GM12891 (cell line): Measurements from ENCODE around the gene AEBP1. TPM values are rescaled to one million over a fixed set of nuclear protein-coding genes. Genes with fewer than 3 reads are reported as not detected.
A peak's percentile ranks its signal among the peaks of the same experiment; 100 is the strongest.

Experiments
- DNase-seq: peaks from one replicate; pipeline ENCODE4 v3.0.0; 2011; ENCODE audit warnings: low spot score; ENCODE audit not compliant: insufficient read length
- FAIRE-seq: peaks from 2 replicates; lab custom pipeline; 2011; peaks lifted over from hg19 to GRCh38; lab: Jason Lieb, UNC
- PAX5 ChIP-seq: IDR thresholded peaks from 2 replicates; pipeline ENCODE4 v1.6.1; 2011; ENCODE audit warnings: low read length, moderate library complexity, mild to moderate bottlenecking; ENCODE audit not compliant: insufficient read depth, severe bottlenecking
- POLR2A ChIP-seq: IDR thresholded peaks from 2 replicates; pipeline ENCODE4 v1.6.1; 2011; ENCODE audit warnings: low read depth, low read length, control low read depth
- POLR2AphosphoS5 ChIP-seq: IDR thresholded peaks from 2 replicates; pipeline ENCODE4 v1.6.1; 2011; ENCODE audit warnings: low read depth, low read length, control low read depth
- POU2F2 ChIP-seq: IDR thresholded peaks from 2 replicates; pipeline ENCODE4 v1.6.1; 2011; ENCODE audit warnings: low read depth, mild to moderate bottlenecking, control low read depth, low read length, moderate library complexity
- SPI1 ChIP-seq: IDR thresholded peaks from 2 replicates; pipeline ENCODE4 v1.6.1; 2011; ENCODE audit warnings: low read depth, low read length, control low read depth
- TAF1 ChIP-seq: IDR thresholded peaks from 2 replicates; pipeline ENCODE4 v1.6.1; 2011; ENCODE audit warnings: low read depth, low read length, control low read depth
- polyA plus RNA-seq: library from polyadenylated mRNA; unstranded; fragments of >200 nt; gene quantifications from one replicate; pipeline ENCODE4 v1.2.1, GENCODE V29; 2012; ENCODE audit warnings: low read depth, missing spikeins, inconsistent platforms; ENCODE audit not compliant: missing spikeins

Gene AEBP1
- 0.71 TPM for polyA plus RNA-seq

DNA sequence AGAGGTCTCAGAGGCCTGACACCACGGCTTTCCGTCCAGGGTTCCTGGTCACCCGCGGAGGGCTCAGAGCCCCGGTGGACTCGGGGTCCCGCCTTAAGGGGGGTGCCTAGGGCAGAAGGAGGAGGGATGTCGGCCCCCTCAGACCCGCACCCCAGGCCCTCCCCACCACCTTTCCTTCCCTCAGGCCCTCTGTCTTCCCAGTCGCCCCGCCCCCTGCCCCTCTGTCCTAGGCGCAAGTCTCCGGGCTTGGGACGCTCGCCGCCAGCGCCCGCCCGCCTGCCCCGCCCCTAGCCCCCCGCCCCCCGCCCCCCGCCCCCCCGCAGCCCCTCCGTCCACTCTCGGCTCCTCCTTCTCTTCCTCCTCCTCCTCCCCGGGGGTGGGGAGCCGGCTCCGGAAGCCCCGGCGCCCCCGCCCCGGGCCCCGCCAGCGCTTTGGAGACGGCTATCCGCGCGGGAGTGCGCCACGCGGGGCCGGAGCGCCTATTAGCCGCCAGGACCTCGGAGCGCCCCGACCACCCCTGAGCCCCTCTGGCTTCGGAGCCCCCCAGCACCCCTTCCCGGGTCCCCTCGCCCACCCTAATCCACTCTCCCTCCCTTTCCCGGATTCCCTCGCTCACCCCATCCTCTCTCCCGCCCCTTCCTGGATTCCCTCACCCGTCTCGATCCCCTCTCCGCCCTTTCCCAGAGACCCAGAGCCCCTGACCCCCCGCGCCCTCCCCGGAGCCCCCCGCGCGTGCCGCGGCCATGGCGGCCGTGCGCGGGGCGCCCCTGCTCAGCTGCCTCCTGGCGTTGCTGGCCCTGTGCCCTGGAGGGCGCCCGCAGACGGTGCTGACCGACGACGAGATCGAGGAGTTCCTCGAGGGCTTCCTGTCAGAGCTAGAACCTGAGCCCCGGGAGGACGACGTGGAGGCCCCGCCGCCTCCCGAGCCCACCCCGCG, at the start of gene AEBP1:
AEBP1 (plus strand) TSS at position 423 of the 937 bp plus-strand sequence; CDS start at position 744, 321 bp downstream.
- FAIRE-seq (no peak), DNase-seq (no peak)
- TF ChIP-seq SPI1: no peak
- TF ChIP-seq TAF1: no peak
- no peak for TF ChIP-seq POLR2A
- no peak for TF ChIP-seq POU2F2
- TF ChIP-seq PAX5: no peak
- TF ChIP-seq POLR2AphosphoS5: no peak

DNA sequence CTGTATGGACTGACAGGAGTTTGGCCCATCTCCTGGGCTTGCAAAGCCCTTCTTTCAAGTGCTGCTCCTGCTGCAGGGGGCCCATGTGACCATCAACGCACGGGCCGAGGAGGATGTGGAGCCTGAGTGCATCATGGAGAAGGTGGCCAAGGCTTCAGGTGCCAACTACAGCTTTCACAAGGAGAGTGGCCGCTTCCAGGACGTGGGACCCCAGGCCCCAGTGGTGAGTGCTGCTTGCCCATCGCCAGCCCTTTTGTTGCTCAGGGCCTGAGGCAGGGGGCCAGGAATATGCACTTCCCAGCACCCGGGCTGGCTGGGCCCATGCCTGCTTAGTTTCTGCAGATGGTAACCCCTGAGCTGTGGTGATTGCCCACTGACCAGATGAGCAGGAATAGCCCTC, 47.5 kb upstream of the AEBP1 start:
- FAIRE-seq (no peak), DNase-seq (no peak)
- TF ChIP-seq PAX5 (no peak), SPI1 (no peak), POLR2AphosphoS5 (no peak), POLR2A (no peak), TAF1 (no peak), POU2F2 (no peak)

DNA sequence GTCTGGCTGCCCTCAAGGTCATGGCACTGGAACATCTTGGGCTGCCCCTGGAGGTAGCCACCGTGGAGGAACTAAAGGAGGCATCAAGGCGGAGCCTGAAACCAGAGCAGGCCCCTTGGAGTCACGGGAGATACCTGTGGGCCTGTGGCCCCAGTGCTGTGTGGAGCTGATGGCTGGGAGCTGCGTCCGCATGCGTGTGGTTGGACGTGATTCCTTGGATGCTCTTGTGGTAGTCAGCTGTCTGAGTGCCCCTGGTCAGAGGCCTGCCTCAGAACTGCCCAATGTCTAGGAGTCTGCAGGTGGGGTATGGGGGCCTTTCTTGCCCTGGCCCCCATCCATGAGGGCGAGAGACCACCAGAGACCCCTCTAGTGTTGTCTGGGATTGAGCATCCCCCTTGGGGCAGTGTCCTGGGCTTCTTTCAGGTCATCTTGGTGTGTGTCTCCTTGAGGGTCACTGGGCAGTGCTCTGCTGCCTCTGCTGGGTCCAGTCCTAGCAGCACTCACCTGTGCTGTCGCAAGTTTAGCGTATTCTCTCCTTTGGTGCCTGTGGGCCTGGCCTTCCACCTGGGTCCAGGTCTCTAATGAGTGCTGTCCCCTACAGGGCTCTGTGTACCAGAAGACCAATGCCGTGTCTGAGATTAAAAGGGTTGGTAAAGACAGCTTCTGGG, 46.8 kb upstream of the AEBP1 start:
- no peak for DNase-seq
- TF ChIP-seq POLR2A (no peak), TAF1 (no peak), PAX5 (no peak), POLR2AphosphoS5 (no peak), POU2F2 (no peak), SPI1 (no peak)
- FAIRE-seq: no peak

DNA sequence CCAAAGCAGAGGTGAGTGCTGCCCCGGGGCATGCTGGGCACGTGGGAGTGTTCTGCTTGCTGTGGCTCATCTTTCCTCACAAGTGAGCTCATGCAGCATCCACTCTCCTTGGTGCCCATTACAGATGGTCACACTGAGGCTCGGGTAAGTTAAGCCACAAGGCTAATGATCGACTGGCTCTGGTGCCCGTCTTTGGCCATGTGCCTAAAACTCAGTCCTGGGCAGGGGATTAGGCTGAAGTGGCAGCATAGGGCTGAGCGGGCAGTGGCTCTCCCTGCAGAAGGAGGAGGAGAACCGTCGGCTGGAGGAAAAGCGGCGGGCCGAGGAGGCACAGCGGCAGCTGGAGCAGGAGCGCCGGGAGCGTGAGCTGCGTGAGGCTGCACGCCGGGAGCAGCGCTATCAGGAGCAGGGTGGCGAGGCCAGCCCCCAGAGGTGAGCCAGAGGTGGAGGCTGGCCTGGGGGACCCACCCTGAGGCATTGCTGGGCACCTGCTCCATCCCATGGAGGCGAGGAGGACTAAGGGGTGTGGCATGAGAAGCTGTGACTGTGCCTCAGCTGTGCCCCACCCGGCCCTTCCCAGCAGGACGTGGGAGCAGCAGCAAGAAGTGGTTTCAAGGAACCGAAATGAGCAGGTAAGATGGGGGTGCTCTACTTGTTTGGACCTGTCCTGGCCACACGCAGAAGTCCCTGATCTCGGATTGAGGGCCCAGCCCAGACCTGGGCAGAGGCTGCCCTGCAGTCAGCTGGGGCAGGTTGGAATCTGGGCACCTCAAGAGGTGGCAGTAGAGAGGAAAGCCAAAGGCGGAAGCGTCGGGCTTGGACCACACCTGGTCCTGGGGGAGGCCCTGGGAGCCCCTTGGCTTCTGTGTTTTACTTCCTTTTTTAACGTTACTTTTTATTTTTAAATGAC, 46.0 kb upstream of the AEBP1 start:
- TF ChIP-seq SPI1 (no peak), TAF1 (no peak), POLR2AphosphoS5 (no peak), POLR2A (no peak), POU2F2 (no peak), PAX5 (no peak)
- no peak for DNase-seq
- FAIRE-seq: peak; percentile 66

DNA sequence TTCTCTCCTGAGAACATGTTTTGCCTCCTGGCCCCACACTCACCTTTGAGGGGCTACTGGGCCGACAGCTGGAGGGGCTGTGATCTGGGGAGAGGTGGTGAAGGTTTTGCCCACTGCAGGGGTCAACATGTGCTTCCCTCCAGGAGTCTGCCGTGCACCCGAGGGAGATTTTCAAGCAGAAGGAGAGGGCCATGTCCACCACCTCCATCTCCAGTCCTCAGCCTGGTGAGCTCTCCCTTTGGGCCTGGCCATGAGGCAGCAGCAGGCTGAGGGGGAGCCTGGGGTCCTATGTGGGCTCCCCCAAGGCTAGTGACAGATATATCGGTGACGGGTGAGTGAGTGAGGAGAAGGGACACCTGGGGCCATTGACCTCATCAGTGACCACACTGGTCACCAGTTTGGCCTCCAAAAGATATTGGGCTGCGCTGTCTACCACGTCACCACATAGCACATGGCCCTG, 45.4 kb upstream of the AEBP1 start:
- peak; percentile 23 for FAIRE-seq
- TF ChIP-seq PAX5: no peak
- TF ChIP-seq POLR2AphosphoS5: no peak
- no peak for TF ChIP-seq POU2F2
- no peak for TF ChIP-seq SPI1
- no peak for TF ChIP-seq POLR2A

DNA sequence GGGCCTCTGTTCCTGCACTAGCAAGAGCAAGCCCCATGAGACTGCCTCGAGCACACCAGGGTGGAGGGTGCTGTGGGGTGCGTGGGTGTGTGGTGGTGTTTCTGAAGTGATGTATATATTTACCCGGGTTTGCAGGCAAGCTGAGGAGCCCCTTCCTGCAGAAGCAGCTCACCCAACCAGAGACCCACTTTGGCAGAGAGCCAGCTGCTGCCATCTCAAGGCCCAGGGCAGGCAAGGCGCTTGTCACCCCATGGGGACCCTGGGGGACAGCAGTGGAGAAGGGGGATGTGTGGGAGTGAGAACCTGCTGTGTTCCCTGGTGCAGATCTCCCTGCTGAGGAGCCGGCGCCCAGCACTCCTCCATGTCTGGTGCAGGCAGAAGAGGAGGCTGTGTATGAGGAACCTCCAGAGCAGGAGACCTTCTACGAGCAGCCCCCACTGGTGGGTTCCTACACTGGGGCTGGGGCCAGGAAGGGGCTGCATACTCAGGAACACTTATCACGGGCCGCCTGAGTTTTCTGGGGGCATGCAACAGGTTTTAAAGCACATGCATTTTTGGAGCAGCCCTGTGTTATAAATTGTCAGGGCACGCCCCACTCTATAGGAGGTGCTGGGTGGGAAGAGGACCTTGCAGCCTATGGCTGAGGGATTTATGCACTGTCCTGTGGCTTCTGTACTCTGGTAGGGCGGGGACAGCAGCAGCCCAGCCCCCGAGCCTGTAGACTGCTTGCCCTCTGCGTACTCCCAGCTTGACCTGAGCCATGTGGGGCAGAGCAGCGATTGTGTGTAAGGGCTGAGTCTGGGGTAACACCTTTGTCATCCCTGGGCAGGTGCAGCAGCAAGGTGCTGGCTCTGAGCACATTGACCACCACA, 44.7 kb upstream of the AEBP1 start:
- peak; percentile 72 for DNase-seq
- FAIRE-seq: peak; percentile 82
- TF ChIP-seq POLR2AphosphoS5 (peak; percentile 21; the same call in 1 of the 2 replicates), POU2F2 (peak; percentile 34; the same call in 1 of the 2 replicates), POLR2A (no peak)

More for the DNA sequence above, 45.4 kb upstream of the AEBP1 start:
- no peak for DNase-seq

DNA sequence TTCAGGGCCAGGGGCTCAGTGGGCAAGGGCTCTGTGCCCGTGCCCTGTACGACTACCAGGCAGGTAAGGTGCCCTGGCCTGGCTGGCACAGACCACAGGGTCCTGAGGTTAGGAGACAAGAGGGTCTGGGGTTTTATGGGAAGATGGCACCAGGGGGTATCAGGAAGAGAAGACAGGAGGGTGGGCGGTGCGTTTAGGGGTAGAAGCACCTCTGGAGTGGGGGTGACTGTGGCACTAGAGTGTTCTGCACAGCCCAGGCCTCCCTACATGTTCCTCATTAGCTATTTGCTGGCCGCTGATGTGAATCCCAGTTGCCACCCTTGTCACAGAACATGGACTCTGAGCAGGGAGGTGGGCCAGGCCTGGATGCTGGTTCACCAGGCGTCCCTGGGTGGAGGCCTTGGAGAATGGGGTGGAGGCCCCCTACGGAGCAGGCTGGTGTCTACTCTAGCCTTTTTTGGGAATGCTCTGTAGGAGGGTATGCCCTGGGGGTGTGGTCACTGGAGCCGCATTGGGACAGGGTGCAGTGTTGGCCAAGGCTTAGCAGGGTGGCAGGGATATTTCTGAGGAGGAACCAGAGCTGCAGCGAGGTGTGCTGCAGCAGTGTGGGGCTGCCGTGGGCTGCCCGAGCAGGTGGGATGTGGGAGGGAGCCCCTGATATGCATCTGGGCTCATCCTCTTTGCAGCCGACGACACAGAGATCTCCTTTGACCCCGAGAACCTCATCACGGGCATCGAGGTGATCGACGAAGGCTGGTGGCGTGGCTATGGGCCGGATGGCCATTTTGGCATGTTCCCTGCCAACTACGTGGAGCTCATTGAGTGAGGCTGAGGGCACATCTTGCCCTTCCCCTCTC, 43.8 kb upstream of the AEBP1 start:
- DNase-seq (no peak), FAIRE-seq (no peak)
- TF ChIP-seq SPI1 (no peak), TAF1 (no peak), POLR2AphosphoS5 (no peak)

DNA sequence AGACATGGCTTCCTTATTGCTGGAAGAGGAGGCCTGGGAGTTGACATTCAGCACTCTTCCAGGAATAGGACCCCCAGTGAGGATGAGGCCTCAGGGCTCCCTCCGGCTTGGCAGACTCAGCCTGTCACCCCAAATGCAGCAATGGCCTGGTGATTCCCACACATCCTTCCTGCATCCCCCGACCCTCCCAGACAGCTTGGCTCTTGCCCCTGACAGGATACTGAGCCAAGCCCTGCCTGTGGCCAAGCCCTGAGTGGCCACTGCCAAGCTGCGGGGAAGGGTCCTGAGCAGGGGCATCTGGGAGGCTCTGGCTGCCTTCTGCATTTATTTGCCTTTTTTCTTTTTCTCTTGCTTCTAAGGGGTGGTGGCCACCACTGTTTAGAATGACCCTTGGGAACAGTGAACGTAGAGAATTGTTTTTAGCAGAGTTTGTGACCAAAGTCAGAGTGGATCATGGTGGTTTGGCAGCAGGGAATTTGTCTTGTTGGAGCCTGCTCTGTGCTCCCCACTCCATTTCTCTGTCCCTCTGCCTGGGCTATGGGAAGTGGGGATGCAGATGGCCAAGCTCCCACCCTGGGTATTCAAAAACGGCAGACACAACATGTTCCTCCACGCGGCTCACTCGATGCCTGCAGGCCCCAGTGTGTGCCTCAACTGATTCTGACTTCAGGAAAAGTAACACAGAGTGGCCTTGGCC, 43.0 kb upstream of the AEBP1 start:
- TF ChIP-seq PAX5 (no peak), POU2F2 (no peak), TAF1 (no peak), SPI1 (no peak), POLR2A (no peak), POLR2AphosphoS5 (no peak)
- no peak for FAIRE-seq

More for the DNA sequence above, 43.0 kb upstream of the AEBP1 start:
- DNase-seq: no peak
